EH (cell line): ENCODE measurements around the gene PTPRN2.

Experiments used
- DNase-seq: peaks from one replicate; pipeline ENCODE4 v3.0.0-alpha.2; 2015; ENCODE audit warnings: low read depth

PTPRN2 gene

GRCh38 chr7:157757776-157758467 lies 829.7 kb downstream of the PTPRN2 start:
- DNase-seq = no peak

GRCh38 chr7:157757211-157757610 lies 830.4 kb downstream of the PTPRN2 start:
- no peak for DNase-seq

GRCh38 chr7:157755741-157756140 lies 831.9 kb downstream of the PTPRN2 start:
- no peak for DNase-seq

- DNase-seq = no peak
Observed at GRCh38 chr7:157754416-157754790, 833.2 kb downstream of the PTPRN2 start.

GRCh38 chr7:157753713-157754415 lies 833.8 kb downstream of the PTPRN2 start:
- no peak for DNase-seq

- no peak for DNase-seq
Observed at GRCh38 chr7:157752832-157753291, 834.8 kb downstream of the PTPRN2 start.

GRCh38 chr7:157751951-157752673 lies 835.5 kb downstream of the PTPRN2 start:
- no peak for DNase-seq

- DNase-seq = no peak
Observed at GRCh38 chr7:157751406-157751805, 836.2 kb downstream of the PTPRN2 start.

- DNase-seq = no peak
Observed at GRCh38 chr7:157750291-157750690, 837.3 kb downstream of the PTPRN2 start.

GRCh38 chr7:157745721-157746709 lies 841.6 kb downstream of the PTPRN2 start:
- DNase-seq = no peak

GRCh38 chr7:157744786-157745601 lies 842.6 kb downstream of the PTPRN2 start:
- no peak for DNase-seq

- no peak for DNase-seq
Observed at GRCh38 chr7:157743781-157744525, 843.7 kb downstream of the PTPRN2 start.

GRCh38 chr7:157740251-157740798 lies 847.3 kb downstream of the PTPRN2 start:
- no peak for DNase-seq

GRCh38 chr7:157739650-157740049 lies 848.0 kb downstream of the PTPRN2 start:
- DNase-seq = no peak

GRCh38 chr7:157739031-157739430 lies 848.6 kb downstream of the PTPRN2 start:
- DNase-seq = no peak

GRCh38 chr7:157738066-157738460 lies 849.6 kb downstream of the PTPRN2 start:
- DNase-seq = no peak

GRCh38 chr7:157737151-157738065 lies 850.2 kb downstream of the PTPRN2 start:
- no peak for DNase-seq

- no peak for DNase-seq
Observed at GRCh38 chr7:157736341-157736740, 851.3 kb downstream of the PTPRN2 start.

GRCh38 chr7:157735826-157736225 lies 851.8 kb downstream of the PTPRN2 start:
- no peak for DNase-seq
